PC-3 (cell line): ENCODE results near the gene PPCS. TPM values are rescaled to one million over a fixed set of nuclear protein-coding genes. Genes with fewer than 3 reads are reported as not detected.

Experiments used
- ATAC-seq: fragments of 200-7000 bp; cut with Tn5 transposase; 2 replicates; pipeline ENCODE4 v1.9.1; 2020; ENCODE audit warnings: mild to moderate bottlenecking, moderate library complexity
- BruUV-seq: library from RNA; stranded (reverse); fragments of 400-500 nt; replicated peaks from 2 replicates; lab custom pipeline; 2021; lab: Mats Ljungman, UMichigan
- CTCF ChIA-PET: fragments of 300-600 bp; sonication (Branson Sonifier 250); formaldehyde crosslinking; loops from one replicate; lab custom pipeline; 2022; ENCODE audit warnings: antibody characterized with exemption; lab: Charles Lee
- POLR2A ChIA-PET: fragments of 300-600 bp; sonication (Branson Sonifier 250); formaldehyde crosslinking; loops from one replicate; lab custom pipeline; 2022; ENCODE audit warnings: antibody characterized with exemption; ENCODE audit not compliant: unreplicated experiment; lab: Charles Lee
- DNase-seq: peaks from one replicate; pipeline ENCODE4 v3.0.0-alpha.2; 2015
- H2AFZ ChIP-seq: fragments of 300-600 bp; sonication (generic); 2 replicates; pipeline ENCODE4 v1.6.0; 2016; ENCODE audit warnings: antibody characterized with exemption, low read length
- H3F3A ChIP-seq: fragments of 300-600 bp; sonication (generic); one replicate; pipeline ENCODE4 v1.6.0; 2017; ENCODE audit warnings: antibody characterized with exemption, low read length, control low read depth, mild to moderate bottlenecking; ENCODE audit not compliant: unreplicated experiment
- H3K27ac ChIP-seq: fragments of 300-600 bp; sonication (generic); 2 replicates; pipeline ENCODE4 v1.5.1; 2016; ENCODE audit warnings: mild to moderate bottlenecking, low read length
- H3K27me3 ChIP-seq: fragments of 300-600 bp; sonication (generic); 2 replicates; pipeline ENCODE4 v1.6.1; 2016; ENCODE audit warnings: low read length, mixed read lengths
- H3K36me3 ChIP-seq: fragments of 300-600 bp; sonication (generic); 2 replicates; pipeline ENCODE4 v1.6.1; 2016; ENCODE audit warnings: low read depth, mixed run types, low read length, mixed read lengths
- H3K4me1 ChIP-seq: fragments of 300-600 bp; sonication (generic); 2 replicates; pipeline ENCODE4 v1.5.1; 2016; ENCODE audit warnings: low read length; ENCODE audit not compliant: insufficient read depth
- H3K4me2 ChIP-seq: fragments of 300-600 bp; sonication (generic); 2 replicates; pipeline ENCODE4 v1.6.0; 2016; ENCODE audit warnings: low read length
- H3K4me3 ChIP-seq: fragments of 300-600 bp; sonication (generic); 2 replicates; pipeline ENCODE4 v1.5.1; 2016; ENCODE audit warnings: mild to moderate bottlenecking, low read length, mixed read lengths
- H3K79me2 ChIP-seq: fragments of 300-600 bp; sonication (generic); 2 replicates; pipeline ENCODE4 v1.6.1; 2017; ENCODE audit warnings: low read length, mixed read lengths
- H3K9ac ChIP-seq: fragments of 300-600 bp; sonication (generic); 2 replicates; pipeline ENCODE4 v1.6.0; 2016; ENCODE audit warnings: mild to moderate bottlenecking, low read length
- H3K9me2 ChIP-seq: fragments of 300-600 bp; sonication (generic); replicated peaks from 2 replicates; pipeline ENCODE4 v1.6.1; 2016; ENCODE audit warnings: mixed run types, low read length, mixed read lengths
- H3K9me3 ChIP-seq: fragments of 300-600 bp; sonication (generic); 2 replicates; pipeline ENCODE4 v1.6.1; 2016; ENCODE audit warnings: low read length, mixed read lengths
- H4K20me1 ChIP-seq: fragments of 300-600 bp; sonication (generic); 2 replicates; pipeline ENCODE4 v1.6.1; 2016; ENCODE audit warnings: low read length, mixed read lengths
- EZH2 ChIP-seq: fragments of 300-600 bp; sonication (generic); IDR thresholded peaks from one replicate; pipeline ENCODE4 v1.6.1; 2017; ENCODE audit warnings: antibody characterized with exemption, mild to moderate bottlenecking, low read length; ENCODE audit not compliant: unreplicated experiment
- EZH2phosphoT487 ChIP-seq: fragments of 300-600 bp; sonication (generic); IDR thresholded peaks from 2 replicates; pipeline ENCODE4 v1.6.1; 2018; ENCODE audit warnings: mild to moderate bottlenecking, antibody characterized with exemption, low read length, borderline replicate concordance
- intact Hi-C: fragments of 100-400 bp; cut with micrococcal nuclease; formaldehyde crosslinking; loops from 2 replicates; pipeline ENCODE4 v1.9.0; 2023
- total RNA-seq: library from RNA; depleted of rRNA; stranded (reverse); fragments of >200 nt; gene quantifications from 2 replicates; pipeline ENCODE4 v1.2.3, GENCODE V29; 2014
- TF ChIP-seq, protein P1 (sequence below): fragments of 300-600 bp; sonication (generic); conservative IDR thresholded peaks from 2 replicates; pipeline ENCODE4 v1.5.1; 2017; ENCODE audit warnings: antibody characterized with exemption, low read depth, mild to moderate bottlenecking, low read length

The PPCS gene
- total RNA-seq, 1 experiment from 2014 or later, result 56.1 TPM

DNA sequence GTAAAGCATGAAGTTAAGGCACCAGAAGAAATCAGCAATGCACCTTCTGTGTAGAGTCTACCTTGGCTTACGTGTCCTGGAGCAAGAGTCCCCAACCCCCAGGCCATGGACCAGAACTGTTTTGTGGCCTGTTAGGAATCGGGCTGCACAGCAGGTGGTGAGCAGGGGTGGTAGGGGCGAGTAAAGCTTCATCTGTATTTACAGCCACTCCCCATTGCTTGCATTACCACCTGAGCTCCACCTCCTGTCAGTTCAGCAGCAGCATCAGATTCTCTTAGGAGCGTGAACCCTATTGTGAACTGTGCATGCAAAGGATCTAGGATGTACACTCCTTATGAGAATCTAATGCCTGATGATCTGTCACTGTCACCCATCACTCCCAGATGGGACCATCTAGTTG, 22.0 kb upstream of the PPCS start:
- H2AFZ ChIP-seq, result no peak overlapping the region
- no peaks in the 10 kb centered on the region for H3K79me2 ChIP-seq
- no peak overlapping the region for H3K27ac ChIP-seq
- intact Hi-C loops, result no loop called here
- H3K4me2 ChIP-seq, result no peak overlapping the region
- peaks cover 31% of the 10 kb centered on the region for H3K4me1 ChIP-seq
- POLR2A ChIA-PET, result no interaction called here
- no TSS peak for BruUV-seq
- no peaks in the 10 kb centered on the region for H3F3A ChIP-seq
- CTCF ChIA-PET, result no interaction called here
- no peak overlapping the region for H3K4me3 ChIP-seq
- DNase-seq (no peak), ATAC-seq (no peak)
- no peaks in the 10 kb centered on the region for H4K20me1 ChIP-seq
- no peaks in the 10 kb centered on the region for H3K36me3 ChIP-seq
- H3K9me2 ChIP-seq, result no peaks in the 10 kb centered on the region
- TF ChIP-seq, protein P1, sequence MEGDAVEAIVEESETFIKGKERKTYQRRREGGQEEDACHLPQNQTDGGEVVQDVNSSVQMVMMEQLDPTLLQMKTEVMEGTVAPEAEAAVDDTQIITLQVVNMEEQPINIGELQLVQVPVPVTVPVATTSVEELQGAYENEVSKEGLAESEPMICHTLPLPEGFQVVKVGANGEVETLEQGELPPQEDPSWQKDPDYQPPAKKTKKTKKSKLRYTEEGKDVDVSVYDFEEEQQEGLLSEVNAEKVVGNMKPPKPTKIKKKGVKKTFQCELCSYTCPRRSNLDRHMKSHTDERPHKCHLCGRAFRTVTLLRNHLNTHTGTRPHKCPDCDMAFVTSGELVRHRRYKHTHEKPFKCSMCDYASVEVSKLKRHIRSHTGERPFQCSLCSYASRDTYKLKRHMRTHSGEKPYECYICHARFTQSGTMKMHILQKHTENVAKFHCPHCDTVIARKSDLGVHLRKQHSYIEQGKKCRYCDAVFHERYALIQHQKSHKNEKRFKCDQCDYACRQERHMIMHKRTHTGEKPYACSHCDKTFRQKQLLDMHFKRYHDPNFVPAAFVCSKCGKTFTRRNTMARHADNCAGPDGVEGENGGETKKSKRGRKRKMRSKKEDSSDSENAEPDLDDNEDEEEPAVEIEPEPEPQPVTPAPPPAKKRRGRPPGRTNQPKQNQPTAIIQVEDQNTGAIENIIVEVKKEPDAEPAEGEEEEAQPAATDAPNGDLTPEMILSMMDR, result no peak
- TF ChIP-seq EZH2, result no peak
- no peak for TF ChIP-seq EZH2phosphoT487
- H3K9me3 ChIP-seq, result no peaks in the 10 kb centered on the region
- H3K9ac ChIP-seq, result no peak overlapping the region
- H3K27me3 ChIP-seq, result no peaks in the 10 kb centered on the region

- ATAC-seq, result peak; percentile 98
- no peak for TF ChIP-seq EZH2phosphoT487
- TF ChIP-seq, protein P1, result no peak
- no peak for TF ChIP-seq EZH2
- no peak overlapping the region for H3K9ac ChIP-seq
- H3K27me3 ChIP-seq, result no peaks in the 10 kb centered on the region
- H3K4me1 ChIP-seq, result peaks cover 15% of the 10 kb centered on the region
- no peaks in the 10 kb centered on the region for H3K36me3 ChIP-seq
- no peaks in the 10 kb centered on the region for H3K9me3 ChIP-seq
- no peak overlapping the region; the same call in 1 of the 2 replicates for H3K4me3 ChIP-seq
- H3K4me2 ChIP-seq, result peak overlapping the region; percentile 50
- H4K20me1 ChIP-seq, result no peaks in the 10 kb centered on the region
- POLR2A ChIA-PET, result interaction anchor here (0.6 kb wide), 2 partner anchors 17 to 218 kb away, joined by 3 to 9 read pairs; no protein-coding TSS in a partner anchor
- H3K79me2 ChIP-seq, result no peaks in the 10 kb centered on the region
- no TSS peak for BruUV-seq
- no peak overlapping the region for H2AFZ ChIP-seq
- peak overlapping the region; percentile 38 for H3K27ac ChIP-seq
- intact Hi-C loops, result loop anchor here (1.0 kb wide), 1 partner anchor 47 kb away; no protein-coding TSS in a partner anchor
- CTCF ChIA-PET, result no interaction called here
- peak; percentile 85 for DNase-seq
- H3F3A ChIP-seq, result no peaks in the 10 kb centered on the region
- no peaks in the 10 kb centered on the region for H3K9me2 ChIP-seq
Measured at GRCh38 chr1:42439940-42440339, 16.4 kb upstream of the PPCS start.

DNA sequence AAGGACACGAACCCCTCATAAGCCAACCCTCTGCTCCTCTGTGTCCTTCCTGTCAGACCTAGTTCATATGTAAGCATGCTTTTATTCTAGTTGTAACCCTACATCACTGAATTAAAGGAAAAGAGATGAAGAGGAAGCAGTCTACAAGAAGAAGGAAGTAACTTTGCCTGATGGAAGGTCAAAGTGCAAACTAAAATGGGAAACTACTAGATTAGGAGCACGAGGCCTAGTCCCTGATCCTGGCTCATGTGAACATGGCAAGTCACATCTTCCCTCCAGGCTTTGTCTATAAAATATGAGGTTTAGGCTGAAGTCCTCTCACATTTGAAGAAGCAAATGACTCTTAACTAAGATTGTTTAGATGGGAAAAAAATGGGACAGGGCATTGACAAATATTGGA, 13.7 kb upstream of the PPCS start:
- TF ChIP-seq EZH2 (no peak), EZH2phosphoT487 (no peak)
- TF ChIP-seq, protein P1, result no peak
- H3K4me1 ChIP-seq, result peaks cover 15% of the 10 kb centered on the region
- H4K20me1 ChIP-seq, result no peaks in the 10 kb centered on the region
- intact Hi-C loops, result no loop called here
- H2AFZ ChIP-seq, result no peak overlapping the region
- no peaks in the 10 kb centered on the region for H3K9me2 ChIP-seq
- H3F3A ChIP-seq, result no peaks in the 10 kb centered on the region
- ATAC-seq, result no peak
- no peaks in the 10 kb centered on the region for H3K79me2 ChIP-seq
- ChIA-PET POLR2A (no interaction called here), CTCF (no interaction called here)
- no peaks in the 10 kb centered on the region for H3K9me3 ChIP-seq
- H3K4me2 ChIP-seq, result no peak overlapping the region
- H3K27me3 ChIP-seq, result no peaks in the 10 kb centered on the region
- no peak overlapping the region for H3K27ac ChIP-seq
- H3K4me3 ChIP-seq, result no peak overlapping the region
- H3K9ac ChIP-seq, result no peak overlapping the region
- no TSS peak for BruUV-seq
- no peaks in the 10 kb centered on the region for H3K36me3 ChIP-seq
- DNase-seq, result no peak
